ENCODE data around the gene ALLC. TPM values are rescaled to one million over a fixed set of nuclear protein-coding genes. Genes with fewer than 3 reads are reported as not detected.

ALLC gene
- total RNA-seq, 4 donors from 2014 or later, result not detected

- ATAC-seq (no peak), DNase-seq (no peak)
- H3K4me1 ChIP-seq, result no peaks in the 10 kb centered on the region
- intact Hi-C loops (cut with DNase I; ENCODE audit: low total_unique reads) (no loop called here), in situ Hi-C loops (cut with MboI; ENCODE audit: low sequenced_read_pairs in 4 of 4) (no loop called here)
- H3K36me3 ChIP-seq, result no peaks in the 10 kb centered on the region
- TF ChIP-seq CTCF (IDR thresholded peaks at IDR 0.05 in 4 of 5, conservative IDR thresholded peaks at IDR 0.05 in 1 of 5) (no peak), POLR2A (IDR thresholded peaks at IDR 0.05) (no peak)
- H3K9me3 ChIP-seq, result no peaks in the 10 kb centered on the region
- H3K27ac ChIP-seq, result no peak overlapping the region
- no peaks in the 10 kb centered on the region for H3K27me3 ChIP-seq
- no peak overlapping the region for H3K4me3 ChIP-seq
These were observed 68.5 kb downstream of the ALLC start for GRCh38 chr2:3726511-3726910.

- no peaks in the 10 kb centered on the region for H3K9me3 ChIP-seq
- no peak for ATAC-seq
- TF ChIP-seq POLR2A (IDR thresholded peaks at IDR 0.05) (no peak), CTCF (IDR thresholded peaks at IDR 0.05 in 4 of 5, conservative IDR thresholded peaks at IDR 0.05 in 1 of 5) (no peak)
- no peak for DNase-seq
- no peak overlapping the region for H3K4me3 ChIP-seq
- no peaks in the 10 kb centered on the region for H3K27me3 ChIP-seq
- no peak overlapping the region for H3K27ac ChIP-seq
- H3K4me1 ChIP-seq, result no peaks in the 10 kb centered on the region
- intact Hi-C loops (cut with DNase I; ENCODE audit: low total_unique reads) (loop anchor here (2.0 kb wide), 1 partner anchor 53 kb away; no protein-coding TSS in a partner anchor), in situ Hi-C loops (cut with MboI; ENCODE audit: low sequenced_read_pairs in 4 of 4) (no loop called here)
- no peaks in the 10 kb centered on the region for H3K36me3 ChIP-seq
These were observed 69.5 kb downstream of the ALLC start for GRCh38 chr2:3727397-3728045.

- intact Hi-C loops (cut with DNase I; ENCODE audit: low total_unique reads) (loop anchor here (2.0 kb wide), 1 partner anchor 52 kb away; no protein-coding TSS in a partner anchor), in situ Hi-C loops (cut with MboI; ENCODE audit: low sequenced_read_pairs in 4 of 4) (no loop called here)
- no peaks in the 10 kb centered on the region for H3K36me3 ChIP-seq
- H3K27ac ChIP-seq, result no peak overlapping the region
- H3K4me1 ChIP-seq, result no peaks in the 10 kb centered on the region
- H3K27me3 ChIP-seq, result no peaks in the 10 kb centered on the region
- ATAC-seq, result no peak
- peak in 4 of 5 experiments; percentile 16 to 44 (median 24) for TF ChIP-seq CTCF (IDR thresholded peaks at IDR 0.05 in 4 of 5, conservative IDR thresholded peaks at IDR 0.05 in 1 of 5)
- no peak for TF ChIP-seq POLR2A (IDR thresholded peaks at IDR 0.05)
- DNase-seq, result no peak
- no peak overlapping the region for H3K4me3 ChIP-seq
- H3K9me3 ChIP-seq, result no peaks in the 10 kb centered on the region
These were observed 70.4 kb downstream of the ALLC start for GRCh38 chr2:3728104-3729054.

GRCh38 chr2:3729055-3729448 lies 71.1 kb downstream of the ALLC start:
- no peak overlapping the region for H3K4me3 ChIP-seq
- no peak overlapping the region for H3K27ac ChIP-seq
- H3K36me3 ChIP-seq, result no peaks in the 10 kb centered on the region
- in situ Hi-C loops (cut with MboI; ENCODE audit: low sequenced_read_pairs in 4 of 4) (no loop called here), intact Hi-C loops (cut with DNase I; ENCODE audit: low total_unique reads) (loop anchor here (2.0 kb wide), 1 partner anchor 52 kb away; no protein-coding TSS in a partner anchor)
- DNase-seq (no peak), ATAC-seq (no peak)
- H3K9me3 ChIP-seq, result no peaks in the 10 kb centered on the region
- no peaks in the 10 kb centered on the region for H3K27me3 ChIP-seq
- no peak for TF ChIP-seq CTCF (IDR thresholded peaks at IDR 0.05 in 4 of 5, conservative IDR thresholded peaks at IDR 0.05 in 1 of 5)
- no peak for TF ChIP-seq POLR2A (IDR thresholded peaks at IDR 0.05)
- H3K4me1 ChIP-seq, result no peaks in the 10 kb centered on the region

Data from gastrocnemius medialis (tissue), 4 donors.